Neural progenitor cell (in vitro differentiated cells): ENCODE results near the gene GALNTL6.

Experiments used
- CTCF ChIP-seq: fragments of 200-600 bp; sonication (generic); IDR thresholded peaks from 2 replicates; pipeline ENCODE4 v1.5.1; 2017; ENCODE audit warnings: antibody characterized with exemption, mild to moderate bottlenecking
- EZH2 ChIP-seq: fragments of 200-600 bp; sonication (generic); IDR thresholded peaks from 2 replicates; pipeline ENCODE4 v1.6.1; 2017; ENCODE audit warnings: antibody characterized with exemption, mild to moderate bottlenecking, moderate library complexity
- EZH2phosphoT487 ChIP-seq: fragments of 200-600 bp; sonication (generic); IDR thresholded peaks from 2 replicates; pipeline ENCODE4 v1.6.1; 2017; ENCODE audit warnings: antibody characterized with exemption

- no peak for TF ChIP-seq EZH2phosphoT487
- TF ChIP-seq CTCF = no peak
- TF ChIP-seq EZH2 = no peak
Observed at GRCh38 chr4:172762895-172763294, 949.7 kb downstream of the GALNTL6 start.
